Activated T-cell treated with anti-CD3 and anti-CD28 coated beads, Interleukin-2, amount 50 U/mL, for 24 hours (primary cell): ENCODE measurements around the gene EIF4EBP2.

Experiments
- DNase-seq: peaks from one replicate; pipeline ENCODE4 v3.0.0-alpha.2; 2020
- H3K27ac Mint-ChIP-seq: 2 replicates; pipeline ENCODE4 v1.8.0; 2020; ENCODE audit warnings: mild to moderate bottlenecking, mixed read lengths
- H3K27me3 Mint-ChIP-seq: 2 replicates; pipeline ENCODE4 v1.8.0; 2020; ENCODE audit warnings: mixed read lengths
- H3K36me3 Mint-ChIP-seq: 2 replicates; pipeline ENCODE4 v1.8.0; 2020; ENCODE audit warnings: low read depth, mixed read lengths
- H3K4me1 Mint-ChIP-seq: 2 replicates; pipeline ENCODE4 v1.8.0; 2020; ENCODE audit warnings: low read depth, mixed read lengths
- H3K4me3 Mint-ChIP-seq: 2 replicates; pipeline ENCODE4 v1.8.0; 2020; ENCODE audit warnings: mild to moderate bottlenecking, moderate library complexity, mixed read lengths
- H3K9me3 Mint-ChIP-seq: 2 replicates; pipeline ENCODE4 v1.8.0; 2020; ENCODE audit warnings: mixed read lengths

Gene EIF4EBP2

DNA sequence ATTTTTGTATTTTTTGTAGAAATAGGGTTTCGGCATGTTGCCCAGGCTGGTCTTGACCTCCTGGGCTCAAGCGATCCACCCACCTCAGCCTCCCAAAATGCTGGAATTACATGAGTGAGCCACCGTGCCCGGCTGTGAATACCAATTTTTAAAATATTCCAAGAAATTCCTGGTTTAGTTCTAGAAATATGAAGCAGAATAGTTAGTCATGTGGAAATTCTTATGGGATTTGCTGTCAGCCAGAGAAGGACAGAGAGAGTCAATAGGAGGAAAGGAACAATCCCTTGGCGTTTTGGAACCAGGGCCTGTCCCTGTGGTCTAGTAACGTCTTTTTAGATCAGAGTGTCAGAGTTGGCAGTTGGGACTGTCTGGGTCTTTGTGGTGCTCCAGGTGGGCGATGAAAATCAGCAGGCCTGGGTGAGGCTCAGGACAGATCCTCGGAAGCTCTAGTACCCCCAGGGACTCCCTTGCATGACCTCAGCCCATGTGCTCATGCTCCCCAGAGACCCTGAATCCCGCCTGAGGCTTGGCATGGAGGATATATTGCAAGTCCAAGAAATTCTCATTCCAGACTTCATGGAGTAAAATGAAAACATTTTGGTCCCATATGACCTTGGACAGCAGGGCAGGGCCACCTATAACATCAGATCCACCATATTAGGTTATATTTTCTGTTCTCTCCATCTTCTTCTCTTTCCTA lies 29.8 kb downstream of the EIF4EBP2 start:
- no peak for DNase-seq

DNA sequence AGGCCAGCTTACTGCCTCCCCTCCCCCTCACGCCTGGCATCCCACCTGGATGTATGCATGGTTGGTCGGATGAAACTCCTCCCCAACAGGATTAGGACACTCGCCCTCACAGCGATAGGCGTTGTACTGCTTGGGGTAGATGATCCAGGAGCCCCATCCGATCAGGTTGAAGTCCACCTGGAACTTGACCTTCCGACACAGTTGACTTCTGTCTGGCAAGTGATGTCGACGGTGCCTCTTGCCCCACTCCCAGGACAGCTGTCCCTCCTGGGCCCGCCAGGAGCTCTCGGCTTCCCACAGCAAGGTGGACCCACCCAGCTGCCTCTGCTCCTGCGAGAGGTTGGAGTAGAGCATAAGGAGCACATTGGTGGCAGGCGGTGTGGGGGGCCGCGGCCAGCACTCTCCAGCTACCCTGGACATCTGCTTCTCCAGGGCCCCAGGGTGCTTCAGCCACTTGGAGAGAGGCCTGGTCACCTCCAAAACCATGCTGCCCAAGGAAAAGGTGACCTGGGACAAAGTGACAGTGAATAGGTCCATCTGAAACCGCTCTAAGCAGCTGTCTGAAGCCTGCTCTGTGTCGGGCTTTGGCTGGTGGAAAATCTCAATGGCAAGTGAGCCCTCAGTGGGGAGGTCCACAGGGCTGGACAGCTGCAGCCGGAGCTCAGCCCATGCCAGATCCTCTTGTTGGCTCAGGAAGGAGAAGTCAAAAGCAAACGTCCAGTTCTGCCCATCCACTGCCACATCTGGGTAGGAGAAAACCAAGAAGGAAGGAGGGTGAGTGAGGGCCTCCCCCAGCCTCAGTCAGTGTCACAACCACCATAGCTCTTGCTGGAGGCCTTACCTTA lies 31.5 kb downstream of the EIF4EBP2 start:
- H3K36me3 Mint-ChIP-seq = no peaks in the 10 kb centered on the region
- H3K27me3 Mint-ChIP-seq = peaks cover 20% of the 10 kb centered on the region
- H3K4me1 Mint-ChIP-seq = peaks cover 31% of the 10 kb centered on the region
- H3K27ac Mint-ChIP-seq = no peak overlapping the region
- no peak overlapping the region for H3K4me3 Mint-ChIP-seq
- DNase-seq = no peak
- no peaks in the 10 kb centered on the region for H3K9me3 Mint-ChIP-seq

More for the DNA sequence above, 29.8 kb downstream of the EIF4EBP2 start:
- Mint-ChIP-seq H3K27ac (peak overlapping the region; percentile 29), H3K9me3 (no peaks in the 10 kb centered on the region), H3K36me3 (peaks cover 12% of the 10 kb centered on the region), H3K4me3 (no peak overlapping the region), H3K4me1 (peaks cover 29% of the 10 kb centered on the region), H3K27me3 (peaks cover 6% of the 10 kb centered on the region)

DNA sequence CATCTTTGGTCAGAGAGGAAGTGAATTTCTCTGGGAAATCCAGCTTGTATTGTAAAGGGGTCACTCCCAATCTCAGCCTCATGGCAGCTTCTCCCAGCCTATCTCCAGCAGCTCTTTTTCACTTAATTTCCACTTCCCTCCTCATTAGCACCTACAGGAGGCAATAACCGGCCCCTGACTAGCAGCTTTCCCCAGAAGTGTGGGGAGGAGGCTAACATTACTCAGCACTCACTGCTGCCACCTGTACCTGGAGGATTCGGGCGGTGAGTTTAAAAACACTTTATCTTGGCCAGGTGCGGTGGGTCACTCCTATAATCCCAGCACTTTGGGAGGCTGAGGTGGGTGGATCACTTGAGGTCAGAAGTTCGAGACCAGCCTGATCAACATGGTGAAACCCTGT lies 33.8 kb downstream of the EIF4EBP2 start:
- no peaks in the 10 kb centered on the region for H3K9me3 Mint-ChIP-seq
- no peak overlapping the region for H3K27ac Mint-ChIP-seq
- H3K4me1 Mint-ChIP-seq = peaks cover 25% of the 10 kb centered on the region
- no peak overlapping the region for H3K4me3 Mint-ChIP-seq
- peak; percentile 16 for DNase-seq
- peaks cover 42% of the 10 kb centered on the region for H3K27me3 Mint-ChIP-seq
- no peaks in the 10 kb centered on the region for H3K36me3 Mint-ChIP-seq

DNA sequence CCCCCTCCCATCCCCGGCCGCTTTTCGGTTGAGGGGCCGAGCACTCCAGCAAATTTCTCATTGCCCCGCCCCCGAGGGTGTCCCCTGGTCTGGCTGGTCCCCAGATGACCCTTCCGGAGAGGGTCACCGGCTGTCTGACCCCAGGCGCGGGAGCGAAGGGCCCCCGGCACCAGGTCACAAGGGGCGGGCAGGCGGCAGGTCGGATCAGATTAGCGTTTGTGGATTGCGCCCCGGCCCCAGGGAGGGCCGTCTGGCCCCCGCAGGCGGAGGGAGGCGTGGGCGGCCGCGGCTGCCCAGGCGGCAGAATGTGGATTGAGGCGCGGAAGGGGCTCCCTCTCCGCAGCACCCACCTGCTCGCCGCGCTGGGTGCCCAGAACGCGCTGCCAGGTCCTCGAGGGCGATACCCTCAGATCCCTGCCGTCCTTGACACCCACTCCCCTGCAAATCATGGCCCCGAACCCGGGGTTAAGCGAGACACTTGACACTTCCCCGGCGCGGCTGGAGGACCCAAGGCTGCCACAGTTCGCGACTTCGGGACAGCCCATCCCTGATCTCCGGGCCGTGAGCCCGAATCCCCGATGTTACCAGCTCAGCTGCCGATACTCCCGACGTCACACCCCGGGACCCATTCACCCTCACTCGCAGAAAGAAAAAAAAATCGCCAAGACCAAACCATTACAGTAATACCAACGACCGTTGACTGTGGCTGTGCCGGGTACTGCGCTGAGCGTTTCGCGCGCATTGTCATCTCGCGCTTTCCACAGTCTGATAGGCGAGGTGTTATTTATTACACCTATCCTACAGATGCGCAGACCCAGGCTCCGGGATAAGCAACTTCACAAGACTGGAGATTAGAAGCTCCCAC lies 36.6 kb downstream of the EIF4EBP2 start:
- no peak for DNase-seq
- Mint-ChIP-seq H3K9me3 (no peaks in the 10 kb centered on the region), H3K4me3 (peak overlapping the region; percentile 59), H3K27me3 (peaks cover 55% of the 10 kb centered on the region), H3K36me3 (no peaks in the 10 kb centered on the region), H3K4me1 (peaks cover 14% of the 10 kb centered on the region), H3K27ac (no peak overlapping the region)

DNA sequence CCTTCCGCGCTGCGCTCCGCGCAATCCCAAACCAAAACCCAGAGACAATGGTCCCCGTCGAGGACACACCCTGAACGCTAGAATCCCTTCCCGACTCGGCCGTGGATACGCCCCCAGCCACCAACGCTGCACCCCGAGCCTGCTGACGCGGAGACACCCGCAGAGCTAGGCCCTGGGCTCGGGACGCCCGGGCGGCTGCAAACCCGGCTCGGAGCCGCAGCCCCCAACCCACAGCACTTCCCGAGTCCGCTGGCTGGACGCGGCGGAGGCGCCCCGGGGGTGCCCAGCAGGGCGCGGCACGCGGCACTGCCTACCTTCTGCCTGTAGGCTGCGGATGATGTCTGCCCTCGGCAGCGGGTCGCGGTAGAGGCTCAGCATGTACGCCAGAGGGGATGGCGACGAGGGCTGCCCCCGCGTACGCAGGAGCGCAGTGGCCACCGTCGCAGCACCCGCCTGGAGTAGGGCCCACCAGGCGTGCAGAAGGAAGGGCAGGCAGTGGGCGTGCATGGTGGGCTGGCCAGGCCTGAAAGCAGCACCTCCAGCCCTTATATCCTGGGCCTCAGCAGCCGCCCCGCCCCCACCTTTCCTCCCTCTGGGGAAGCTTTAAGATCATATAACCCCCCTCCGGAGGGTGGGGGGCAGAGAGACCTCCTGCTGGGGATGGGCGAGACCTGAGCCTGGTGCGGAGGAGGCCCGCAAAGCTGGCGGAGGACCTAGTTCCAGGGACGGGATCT lies 37.4 kb downstream of the EIF4EBP2 start, which contains the start of gene NODAL:
Gene NODAL, minus strand, starts transcription at position 521 of the 734 bp plus-strand sequence. Its CDS starts 14 bp downstream, at position 507.
- Mint-ChIP-seq H3K4me3 (peak within 1 kb of the TSS; percentile 59), H3K4me1 (peaks cover 14% of the 10 kb centered on the region), H3K27ac (no peak within 1 kb of the TSS), H3K27me3 (peaks cover 55% of the 10 kb centered on the region), H3K36me3 (no peaks in the 10 kb centered on the region), H3K9me3 (no peaks in the 10 kb centered on the region)
- peak; percentile 49 for DNase-seq

DNA sequence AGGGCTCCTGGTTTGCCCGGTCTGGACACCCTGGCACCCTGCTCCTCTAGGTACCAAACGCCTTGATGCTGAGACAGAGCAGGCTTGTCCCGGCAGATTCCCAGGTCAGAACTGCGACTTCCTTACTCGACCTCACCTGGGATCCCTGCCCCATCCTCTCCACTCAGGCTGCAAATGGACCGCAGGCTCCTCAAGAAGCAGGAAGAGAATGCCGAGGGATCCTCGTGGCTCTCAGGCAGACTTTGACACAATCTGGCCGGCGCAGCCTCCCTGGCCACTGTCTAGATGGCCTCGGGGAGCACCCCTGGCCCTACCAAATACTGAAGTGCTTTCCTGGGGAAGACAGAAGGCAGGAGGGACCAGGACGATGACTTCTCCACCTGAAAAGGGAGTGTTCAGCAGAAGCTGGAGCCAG lies 38.0 kb downstream of the EIF4EBP2 start:
- Mint-ChIP-seq H3K9me3 (no peaks in the 10 kb centered on the region), H3K4me3 (no peak overlapping the region), H3K4me1 (peaks cover 14% of the 10 kb centered on the region), H3K27ac (no peak overlapping the region), H3K36me3 (no peaks in the 10 kb centered on the region), H3K27me3 (peaks cover 55% of the 10 kb centered on the region)
- no peak for DNase-seq

DNA sequence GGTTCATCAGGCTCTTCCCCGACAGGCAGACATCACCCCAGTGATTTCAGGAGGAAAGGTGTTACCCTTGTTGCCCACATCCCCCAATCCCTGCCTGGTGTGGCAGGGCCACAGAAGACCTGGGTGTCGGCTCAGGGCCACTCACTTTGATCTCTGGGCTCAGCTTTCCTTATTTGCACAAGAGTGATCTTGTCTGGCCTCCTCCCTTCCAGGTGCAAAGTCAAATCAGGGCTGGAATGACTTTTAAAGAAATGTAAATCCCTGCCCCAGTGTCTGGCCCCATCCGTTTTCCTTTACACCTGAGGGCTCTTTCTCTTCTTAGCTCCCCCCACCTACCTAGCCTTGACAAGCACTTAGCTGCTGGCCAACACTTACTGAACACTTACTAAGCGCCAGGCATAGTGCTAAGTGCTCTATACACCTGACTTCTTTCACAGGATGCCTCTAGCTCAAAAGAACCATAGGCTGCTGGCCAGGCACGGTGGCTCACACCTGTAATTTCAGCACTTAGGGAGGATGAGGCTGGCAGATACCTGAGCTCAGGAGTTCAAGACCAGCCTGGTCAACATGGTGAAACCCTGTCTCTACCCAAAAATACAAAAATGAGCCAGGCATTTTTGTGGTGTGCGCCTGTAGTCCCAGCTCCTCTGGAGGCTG lies 38.5 kb downstream of the EIF4EBP2 start:
- Mint-ChIP-seq H3K4me3 (no peak overlapping the region), H3K36me3 (no peaks in the 10 kb centered on the region), H3K27ac (no peak overlapping the region), H3K27me3 (peaks cover 55% of the 10 kb centered on the region), H3K9me3 (no peaks in the 10 kb centered on the region), H3K4me1 (peaks cover 14% of the 10 kb centered on the region)
- no peak for DNase-seq

DNA sequence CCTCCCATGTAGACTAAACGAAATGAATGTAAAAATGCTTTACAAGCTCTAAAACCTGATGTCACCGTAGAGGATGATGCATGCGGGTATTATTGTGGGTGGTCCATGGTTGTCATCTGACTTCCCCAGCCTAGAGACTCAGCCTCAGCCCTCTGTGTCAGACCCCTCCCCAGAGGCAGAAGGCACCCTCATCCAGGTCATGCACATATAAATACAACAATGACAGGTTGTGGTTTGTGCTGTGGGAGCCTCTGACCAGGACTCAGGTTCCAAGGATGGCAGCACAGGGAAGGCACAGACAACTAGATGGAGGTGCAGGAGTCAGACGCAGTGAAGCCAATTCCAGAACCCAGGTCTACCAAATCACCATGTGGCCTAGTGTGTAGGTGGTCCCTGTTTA lies 40.8 kb downstream of the EIF4EBP2 start:
- Mint-ChIP-seq H3K36me3 (no peaks in the 10 kb centered on the region), H3K27me3 (peaks cover 40% of the 10 kb centered on the region), H3K9me3 (no peaks in the 10 kb centered on the region), H3K4me3 (no peak overlapping the region), H3K4me1 (peaks cover 14% of the 10 kb centered on the region), H3K27ac (no peak overlapping the region)
- DNase-seq = no peak

DNA sequence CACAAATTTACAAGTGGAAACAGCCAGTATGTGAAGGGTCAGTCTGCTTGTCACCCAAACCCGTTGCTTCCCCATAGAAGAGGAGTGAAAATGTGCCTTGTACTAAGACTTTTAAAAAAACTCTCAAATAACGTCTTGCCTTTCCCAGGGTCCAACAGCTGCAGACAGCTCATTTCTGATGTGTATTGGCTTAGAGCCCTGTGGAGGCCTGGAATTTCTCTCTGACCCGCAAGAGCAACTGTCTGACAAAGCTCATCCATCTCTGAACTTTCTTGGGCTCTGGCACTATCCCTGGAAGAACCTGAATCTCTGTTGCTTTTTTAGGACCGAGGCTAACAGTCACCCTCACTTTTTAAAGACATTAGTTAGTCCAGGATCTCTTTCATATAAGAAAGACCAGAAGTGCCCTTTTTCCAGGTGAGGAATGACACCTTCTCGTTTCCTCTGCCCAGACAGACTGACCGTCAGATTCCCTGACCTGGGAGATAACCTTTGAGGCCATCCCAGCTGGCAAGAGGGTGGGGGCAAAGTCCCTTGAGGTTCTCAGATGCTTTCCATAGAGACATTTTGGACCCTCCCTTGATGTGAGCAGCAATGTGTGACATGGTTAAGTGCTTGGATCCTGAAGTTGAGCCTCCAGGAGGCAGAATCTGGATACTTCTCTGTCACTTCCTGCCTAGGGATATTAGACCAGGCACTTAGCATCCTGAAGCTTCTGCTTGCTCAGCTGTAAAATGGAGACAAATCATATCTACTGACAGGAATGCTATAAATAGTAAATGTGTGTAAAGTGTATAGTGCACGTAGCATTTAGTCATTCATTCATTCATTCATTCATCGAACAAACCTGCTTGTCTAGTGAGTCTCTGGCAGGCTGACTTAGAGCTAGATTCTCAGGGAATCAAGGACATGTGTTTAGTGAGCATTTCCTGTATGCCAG lies 42.0 kb downstream of the EIF4EBP2 start:
- Mint-ChIP-seq H3K4me3 (no peak overlapping the region), H3K27ac (no peak overlapping the region), H3K9me3 (no peaks in the 10 kb centered on the region), H3K4me1 (peaks cover 7% of the 10 kb centered on the region), H3K27me3 (peaks cover 33% of the 10 kb centered on the region), H3K36me3 (no peaks in the 10 kb centered on the region)
- no peak for DNase-seq

DNA sequence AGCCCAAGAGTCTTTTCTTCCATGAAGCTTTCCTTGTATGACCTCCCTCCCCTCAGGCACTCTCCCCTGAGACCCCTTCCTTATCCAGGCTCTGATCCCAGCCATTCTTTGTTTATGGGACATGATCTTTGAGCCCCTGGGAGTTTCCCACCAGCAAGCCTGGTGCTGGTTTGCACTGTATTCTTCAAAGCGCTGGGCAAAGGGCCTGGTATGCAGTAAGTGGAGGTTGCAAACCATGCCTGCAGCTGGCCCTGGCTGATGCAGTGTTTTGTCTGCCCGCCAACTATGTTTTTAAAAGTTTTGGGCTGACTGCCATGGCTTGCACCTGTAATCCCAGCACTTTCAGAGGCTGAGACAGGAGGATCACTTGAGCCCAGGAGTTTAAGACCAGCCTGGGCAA lies 44.3 kb downstream of the EIF4EBP2 start:
- Mint-ChIP-seq H3K4me1 (no peaks in the 10 kb centered on the region), H3K27me3 (peaks cover 12% of the 10 kb centered on the region), H3K36me3 (no peaks in the 10 kb centered on the region), H3K9me3 (no peaks in the 10 kb centered on the region), H3K27ac (no peak overlapping the region), H3K4me3 (no peak overlapping the region)
- no peak for DNase-seq

DNA sequence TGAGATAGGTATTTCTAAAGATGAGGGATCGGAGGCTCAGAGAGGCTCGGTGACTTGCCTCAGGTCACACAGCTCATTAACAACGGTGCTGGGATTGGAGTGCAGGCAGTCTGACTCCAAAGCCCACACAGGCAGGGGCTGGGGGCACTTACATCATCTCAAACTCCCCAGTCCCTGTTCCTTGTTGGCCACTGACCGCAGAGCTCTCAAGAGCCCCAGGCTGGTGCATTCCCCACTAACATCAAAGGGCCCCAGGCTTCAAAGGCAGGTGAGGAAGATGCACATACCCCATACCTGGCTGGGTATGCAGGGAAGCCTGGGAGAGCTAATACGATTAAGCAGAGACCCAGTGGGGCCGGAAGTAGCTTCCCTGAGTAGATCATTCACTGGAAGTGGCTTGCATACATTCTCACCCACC lies 51.3 kb downstream of the EIF4EBP2 start:
- no peak for DNase-seq
- H3K9me3 Mint-ChIP-seq = no peaks in the 10 kb centered on the region
- no peak overlapping the region for H3K27ac Mint-ChIP-seq
- H3K4me1 Mint-ChIP-seq = peaks cover 9% of the 10 kb centered on the region
- peaks cover 47% of the 10 kb centered on the region for H3K27me3 Mint-ChIP-seq
- H3K36me3 Mint-ChIP-seq = no peaks in the 10 kb centered on the region
- H3K4me3 Mint-ChIP-seq = no peak overlapping the region

DNA sequence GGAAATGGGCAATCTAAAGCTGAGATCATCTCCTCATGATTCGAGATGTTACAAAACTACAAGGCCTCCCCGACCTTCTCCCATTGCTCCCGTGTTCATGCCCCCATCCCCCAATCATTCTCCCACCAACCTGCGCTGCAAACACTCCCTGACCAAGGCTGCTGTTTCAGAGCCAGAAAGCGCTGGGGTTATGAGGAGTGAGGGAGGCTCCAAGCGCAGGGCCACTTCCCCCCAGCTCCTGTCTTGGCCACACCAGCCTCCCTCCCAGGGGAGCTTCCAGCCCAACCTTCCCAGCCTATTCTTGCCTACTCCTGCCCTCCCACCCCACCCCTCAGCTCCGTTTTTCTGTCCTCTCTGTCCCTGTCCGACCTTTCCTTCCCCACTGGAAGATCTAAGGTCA lies 52.2 kb downstream of the EIF4EBP2 start:
- no peak for DNase-seq
- no peak overlapping the region for H3K27ac Mint-ChIP-seq
- peaks cover 49% of the 10 kb centered on the region for H3K27me3 Mint-ChIP-seq
- no peaks in the 10 kb centered on the region for H3K36me3 Mint-ChIP-seq
- H3K9me3 Mint-ChIP-seq = no peaks in the 10 kb centered on the region
- peaks cover 9% of the 10 kb centered on the region for H3K4me1 Mint-ChIP-seq
- no peak overlapping the region for H3K4me3 Mint-ChIP-seq
